ENCODE results near the gene WDHD1.
"Not testable (repeated sequence)": the region's sequence is repeated elsewhere in the genome, so short reads cannot be mapped to it uniquely, and the experiment has no call there.

Gene WDHD1, protein sequence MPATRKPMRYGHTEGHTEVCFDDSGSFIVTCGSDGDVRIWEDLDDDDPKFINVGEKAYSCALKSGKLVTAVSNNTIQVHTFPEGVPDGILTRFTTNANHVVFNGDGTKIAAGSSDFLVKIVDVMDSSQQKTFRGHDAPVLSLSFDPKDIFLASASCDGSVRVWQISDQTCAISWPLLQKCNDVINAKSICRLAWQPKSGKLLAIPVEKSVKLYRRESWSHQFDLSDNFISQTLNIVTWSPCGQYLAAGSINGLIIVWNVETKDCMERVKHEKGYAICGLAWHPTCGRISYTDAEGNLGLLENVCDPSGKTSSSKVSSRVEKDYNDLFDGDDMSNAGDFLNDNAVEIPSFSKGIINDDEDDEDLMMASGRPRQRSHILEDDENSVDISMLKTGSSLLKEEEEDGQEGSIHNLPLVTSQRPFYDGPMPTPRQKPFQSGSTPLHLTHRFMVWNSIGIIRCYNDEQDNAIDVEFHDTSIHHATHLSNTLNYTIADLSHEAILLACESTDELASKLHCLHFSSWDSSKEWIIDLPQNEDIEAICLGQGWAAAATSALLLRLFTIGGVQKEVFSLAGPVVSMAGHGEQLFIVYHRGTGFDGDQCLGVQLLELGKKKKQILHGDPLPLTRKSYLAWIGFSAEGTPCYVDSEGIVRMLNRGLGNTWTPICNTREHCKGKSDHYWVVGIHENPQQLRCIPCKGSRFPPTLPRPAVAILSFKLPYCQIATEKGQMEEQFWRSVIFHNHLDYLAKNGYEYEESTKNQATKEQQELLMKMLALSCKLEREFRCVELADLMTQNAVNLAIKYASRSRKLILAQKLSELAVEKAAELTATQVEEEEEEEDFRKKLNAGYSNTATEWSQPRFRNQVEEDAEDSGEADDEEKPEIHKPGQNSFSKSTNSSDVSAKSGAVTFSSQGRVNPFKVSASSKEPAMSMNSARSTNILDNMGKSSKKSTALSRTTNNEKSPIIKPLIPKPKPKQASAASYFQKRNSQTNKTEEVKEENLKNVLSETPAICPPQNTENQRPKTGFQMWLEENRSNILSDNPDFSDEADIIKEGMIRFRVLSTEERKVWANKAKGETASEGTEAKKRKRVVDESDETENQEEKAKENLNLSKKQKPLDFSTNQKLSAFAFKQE

DNA sequence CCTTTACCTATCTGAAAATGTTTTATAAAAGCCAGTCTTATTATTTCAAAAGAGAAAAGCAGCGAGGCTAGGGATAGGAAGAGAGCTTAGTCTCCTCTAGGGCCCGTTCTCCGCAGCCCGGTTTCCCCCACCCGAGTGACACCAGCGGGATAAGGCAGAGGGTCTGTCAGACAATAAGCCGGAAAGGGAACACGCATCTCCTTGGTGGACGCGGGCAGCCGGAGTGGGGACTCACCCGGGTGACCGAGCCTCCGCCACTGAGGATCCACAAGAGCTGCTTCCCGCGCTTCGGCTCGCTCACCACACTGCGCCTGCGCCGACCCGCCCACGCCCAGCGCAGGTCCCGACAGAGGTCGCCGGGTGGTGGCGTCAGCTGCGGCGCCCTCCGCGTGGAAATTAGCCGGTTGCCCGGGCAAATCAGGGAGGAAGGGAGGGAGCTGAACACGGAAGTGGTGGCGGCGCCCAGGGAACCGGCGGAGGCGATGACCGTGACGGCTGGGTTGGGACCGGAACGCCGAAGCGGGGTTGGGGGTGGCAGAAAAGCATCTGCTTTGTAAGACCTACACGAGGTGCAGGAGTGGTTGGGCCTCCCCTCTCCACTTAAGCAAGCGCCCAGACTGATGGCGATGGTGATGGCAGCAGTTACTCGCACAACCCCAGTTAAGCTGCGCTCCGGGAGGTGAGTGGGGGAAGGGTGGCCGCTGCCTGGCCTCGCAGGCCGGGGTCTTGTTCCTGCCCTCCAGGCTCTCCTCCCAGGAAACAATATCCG lies at the start of gene WDHD1, which contains the start of gene SOCS4:
Gene WDHD1 (minus strand): TSS at position 307 of the 769 bp plus-strand sequence. CDS start 312 bp downstream, outside the sequence.
Gene SOCS4 (plus strand): TSS at position 444 of the 769 bp plus-strand sequence. CDS start 15,806 bp downstream, outside the sequence.
- peak; percentile 98 for DNase-seq (ENCODE audit: low read depth)

- DNase-seq (ENCODE audit: low read depth), result no peak
Observed at GRCh38 chr14:55075628-55076175, 48.8 kb upstream of the WDHD1 start.

DNA sequence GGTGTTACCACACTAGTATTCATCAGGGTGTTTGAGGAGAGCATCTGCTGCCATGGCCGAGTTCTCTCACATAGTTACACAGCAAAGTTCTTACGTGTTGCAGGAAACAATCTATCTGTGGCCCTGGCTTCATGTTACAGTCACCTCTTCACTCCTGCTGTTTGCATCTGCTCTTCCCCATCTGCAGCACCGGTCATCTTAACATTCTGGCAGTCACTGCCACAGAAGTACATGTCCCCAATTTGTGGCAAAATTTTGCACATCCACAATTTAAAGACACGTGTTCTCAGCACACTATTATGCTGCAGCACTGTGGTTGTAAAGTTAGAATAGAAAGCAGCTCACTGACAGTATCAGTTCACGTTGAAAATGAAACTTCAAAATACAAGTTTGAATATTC lies 47.8 kb upstream of the WDHD1 start:
- DNase-seq (ENCODE audit: low read depth), result no peak

DNA sequence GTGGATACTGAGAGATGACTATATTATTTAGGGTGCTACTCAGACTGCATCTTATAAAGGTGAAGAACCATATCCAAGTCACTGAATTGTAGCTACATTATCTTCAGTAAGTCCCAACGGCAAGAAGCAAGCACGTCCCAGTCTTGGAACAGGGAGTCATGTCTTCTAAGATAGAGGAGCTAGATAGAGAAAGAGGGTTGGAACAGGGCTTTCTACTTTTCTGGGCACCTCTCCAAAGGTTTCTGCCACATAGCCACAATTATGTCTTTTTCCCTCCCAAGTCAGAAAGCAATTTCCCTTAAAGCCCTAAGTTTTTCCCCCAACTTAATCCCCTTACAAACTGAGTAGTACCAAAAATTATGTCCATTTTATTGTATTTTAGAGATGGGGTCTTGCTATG lies 47.0 kb upstream of the WDHD1 start:
- DNase-seq (ENCODE audit: low read depth), result no peak

GRCh38 chr14:55071870-55072640 lies 45.2 kb upstream of the WDHD1 start:
- peak; percentile 12 for DNase-seq (ENCODE audit: low read depth)

- DNase-seq (ENCODE audit: low read depth), result no peak
Observed at GRCh38 chr14:55070981-55071411, 44.1 kb upstream of the WDHD1 start.

- no peak for DNase-seq (ENCODE audit: low read depth)
Observed at GRCh38 chr14:55066223-55066622, 39.3 kb upstream of the WDHD1 start.

DNA sequence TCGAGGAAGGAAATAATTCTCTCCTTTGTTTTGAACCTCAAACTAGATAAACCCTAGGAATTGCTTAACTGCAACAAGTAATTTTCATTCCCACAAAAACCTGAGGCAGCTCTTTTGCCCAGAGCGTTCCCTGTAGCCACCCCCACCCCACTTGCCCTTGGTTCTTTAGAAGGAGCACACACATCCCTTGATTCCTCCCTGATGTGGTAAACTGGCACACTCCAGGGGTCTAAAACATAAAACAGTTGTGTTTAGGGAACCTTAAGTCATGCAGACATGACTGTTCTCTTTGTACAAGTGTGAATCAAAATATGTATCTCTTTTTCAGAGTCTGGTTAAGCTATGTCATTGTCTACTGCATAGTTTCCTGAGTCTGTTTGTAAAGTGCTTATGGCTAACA lies 38.5 kb upstream of the WDHD1 start:
- no peak for DNase-seq (ENCODE audit: low read depth)

DNA sequence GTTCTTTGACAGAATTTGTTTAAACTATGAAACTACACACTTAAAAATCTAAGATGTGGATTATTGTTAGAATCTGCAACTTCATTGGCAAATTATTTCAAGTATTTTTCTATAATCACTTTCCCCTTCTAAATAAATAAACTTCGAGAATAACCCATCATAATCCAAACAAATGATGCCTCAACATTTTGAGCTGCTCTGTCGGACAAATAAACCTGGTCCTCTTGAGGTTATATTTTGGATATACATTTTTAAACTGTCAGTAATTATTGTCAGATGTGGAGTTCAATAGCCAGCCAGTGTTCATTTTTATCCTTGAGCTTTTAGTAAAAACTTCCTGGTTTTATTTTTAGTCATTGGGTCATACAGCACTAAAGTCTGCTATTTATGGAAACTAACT lies 38.0 kb upstream of the WDHD1 start:
- not testable (repeated sequence) for DNase-seq (ENCODE audit: low read depth)

GRCh38 chr14:55062517-55063351 lies 35.8 kb upstream of the WDHD1 start:
- no peak for DNase-seq (ENCODE audit: low read depth)

- no peak for DNase-seq (ENCODE audit: low read depth)
Observed at GRCh38 chr14:55059333-55059732, 32.4 kb upstream of the WDHD1 start.

DNA sequence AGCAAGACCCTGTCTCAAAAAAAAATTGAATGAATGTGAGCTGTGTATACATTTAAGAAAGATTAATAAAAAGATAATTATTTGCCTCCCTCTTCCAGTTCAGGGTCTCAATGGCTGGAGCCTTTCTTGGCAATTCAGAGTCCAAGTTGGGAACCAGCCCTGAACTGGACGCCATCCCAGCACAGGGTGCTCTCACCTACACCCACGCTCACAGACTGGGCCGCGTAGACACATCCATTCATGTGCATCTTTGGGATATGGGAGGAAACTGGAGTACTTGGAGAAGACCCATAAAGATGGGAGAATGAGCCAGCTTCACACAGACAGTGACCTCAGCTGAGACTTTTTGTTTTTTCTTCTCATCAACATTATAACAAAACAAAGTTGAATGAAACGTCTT lies 31.0 kb upstream of the WDHD1 start:
- DNase-seq (ENCODE audit: low read depth), result no peak

GRCh38 chr14:55054098-55054497 lies 27.2 kb upstream of the WDHD1 start:
- no peak for DNase-seq (ENCODE audit: low read depth)

GRCh38 chr14:55053500-55053899 lies 26.6 kb upstream of the WDHD1 start:
- no peak for DNase-seq (ENCODE audit: low read depth)

- DNase-seq (ENCODE audit: low read depth), result no peak
Observed at GRCh38 chr14:55053018-55053417, 26.1 kb upstream of the WDHD1 start.

DNA sequence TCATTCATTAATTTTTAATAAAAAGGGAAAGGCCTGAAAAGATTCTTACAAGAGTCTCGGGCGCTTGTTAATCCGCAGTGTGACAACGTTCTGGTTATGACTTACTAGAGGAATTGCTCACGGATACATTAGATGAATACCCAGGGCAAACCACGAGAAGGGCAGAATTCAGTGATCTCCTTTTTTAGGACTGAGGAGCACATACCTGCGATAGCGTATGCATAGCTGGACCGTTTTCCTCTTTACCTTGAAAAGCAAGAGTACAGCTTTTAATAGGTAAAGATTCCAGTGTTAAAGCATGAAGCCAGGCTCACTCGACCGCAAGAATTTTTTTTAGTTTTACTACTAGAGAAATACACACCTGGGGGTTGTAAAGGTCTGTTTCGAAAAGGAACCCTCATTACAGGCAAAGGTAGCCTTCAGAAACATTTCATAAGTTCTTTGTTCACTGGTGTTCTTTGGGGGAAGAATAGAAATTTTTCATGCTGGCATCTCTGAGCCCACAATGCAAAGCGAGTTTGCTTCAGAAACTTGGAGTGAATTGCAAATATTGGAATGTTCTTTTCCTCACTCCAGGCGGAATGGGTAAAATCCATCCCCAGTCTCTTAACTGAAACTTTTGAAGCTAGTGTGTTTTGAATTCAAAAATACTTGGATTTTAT lies 25.5 kb upstream of the WDHD1 start:
- DNase-seq (ENCODE audit: low read depth), result no peak

GRCh38 chr14:55051423-55052268 lies 24.7 kb upstream of the WDHD1 start, which contains the start of gene MAPK1IP1L:
MAPK1IP1L (plus strand) TSS chr14:55051647; CDS start chr14:55061684, 10,037 bp downstream.
- DNase-seq (ENCODE audit: low read depth), result peak; percentile 86

- no peak for DNase-seq (ENCODE audit: low read depth)
Observed at GRCh38 chr14:55051165-55051422, 24.2 kb upstream of the WDHD1 start.

Data from activated T-cell treated with anti-CD3 and anti-CD28 coated beads for 24 hours (primary cell).